ENCODE measurements around the gene SNX2.

The SNX2 gene

GRCh38 chr5:122773619-122774018 lies 1.3 kb upstream of the SNX2 start:
- no peak for DNase-seq

GRCh38 chr5:122774519-122774860 lies 390 bp upstream of the SNX2 start:
- DNase-seq: no peak

- DNase-seq: no peak
Measured at GRCh38 chr5:122775550-122776542, 966 bp downstream of the SNX2 start.

GRCh38 chr5:122778157-122778556 lies 3.3 kb downstream of the SNX2 start:
- DNase-seq: no peak

- no peak for DNase-seq
Measured at GRCh38 chr5:122779451-122779850, 4.6 kb downstream of the SNX2 start.

GRCh38 chr5:122780296-122780695 lies 5.4 kb downstream of the SNX2 start:
- no peak for DNase-seq

- DNase-seq: no peak
Measured at GRCh38 chr5:122781465-122781864, 6.6 kb downstream of the SNX2 start.

GRCh38 chr5:122785294-122785693 lies 10.4 kb downstream of the SNX2 start:
- no peak for DNase-seq

GRCh38 chr5:122788371-122788770 lies 13.5 kb downstream of the SNX2 start:
- DNase-seq: no peak

- DNase-seq: no peak
Measured at GRCh38 chr5:122788996-122789395, 14.1 kb downstream of the SNX2 start.

- no peak for DNase-seq
Measured at GRCh38 chr5:122789461-122790171, 14.7 kb downstream of the SNX2 start.

- no peak for DNase-seq
Measured at GRCh38 chr5:122790354-122791103, 15.6 kb downstream of the SNX2 start.

GRCh38 chr5:122805481-122805880 lies 30.6 kb downstream of the SNX2 start:
- no peak for DNase-seq

GRCh38 chr5:122810405-122810804 lies 35.5 kb downstream of the SNX2 start:
- no peak for DNase-seq

- DNase-seq: no peak
Measured at GRCh38 chr5:122815218-122815767, 40.4 kb downstream of the SNX2 start.

- DNase-seq: no peak
Measured at GRCh38 chr5:122816756-122817155, 41.9 kb downstream of the SNX2 start.

GRCh38 chr5:122831984-122832383 lies 57.1 kb downstream of the SNX2 start:
- DNase-seq: no peak

- DNase-seq: no peak
Measured at GRCh38 chr5:122835681-122836080, 60.8 kb downstream of the SNX2 start.

GRCh38 chr5:122836947-122837346 lies 62.1 kb downstream of the SNX2 start:
- DNase-seq: no peak

GRCh38 chr5:122839731-122840130 lies 64.9 kb downstream of the SNX2 start:
- DNase-seq: no peak

- DNase-seq: no peak
Measured at GRCh38 chr5:122842016-122842580, 67.2 kb downstream of the SNX2 start.

- DNase-seq: no peak
Measured at GRCh38 chr5:122844136-122844909, 69.4 kb downstream of the SNX2 start.
